GM23248 (cell line): ENCODE results near the gene GFRA1. TPM values are rescaled to one million over a fixed set of nuclear protein-coding genes. Genes with fewer than 3 reads are reported as not detected.
A peak's percentile ranks its signal among the peaks of the same experiment; 100 is the strongest.

Experiments used
- DNase-seq: peaks from one replicate; pipeline ENCODE4 v3.0.0-alpha.2; 2015
- H2AFZ ChIP-seq: fragments of 200-600 bp; sonication (generic); 2 replicates; pipeline ENCODE4 v1.6.1; 2016; ENCODE audit warnings: antibody characterized with exemption
- H3F3A ChIP-seq: fragments of 200-600 bp; sonication (generic); 2 replicates; pipeline ENCODE4 v1.6.1; 2016; ENCODE audit warnings: mild to moderate bottlenecking, antibody characterized with exemption, mixed run types; ENCODE audit not compliant: insufficient read depth
- H3K27ac ChIP-seq: fragments of 200-600 bp; sonication (generic); 2 replicates; pipeline ENCODE4 v1.5.1; 2016; ENCODE audit warnings: mild to moderate bottlenecking
- H3K27me3 ChIP-seq: fragments of 200-600 bp; sonication (generic); replicated peaks from 2 replicates; pipeline ENCODE4 v1.6.1; 2016; ENCODE audit warnings: mild to moderate bottlenecking; ENCODE audit not compliant: insufficient read depth
- H3K36me3 ChIP-seq: fragments of 200-600 bp; sonication (generic); 2 replicates; pipeline ENCODE4 v1.6.1; 2016; ENCODE audit warnings: low read depth, mild to moderate bottlenecking
- H3K4me1 ChIP-seq: fragments of 200-600 bp; sonication (generic); 2 replicates; pipeline ENCODE4 v1.6.1; 2016; ENCODE audit warnings: mild to moderate bottlenecking; ENCODE audit not compliant: insufficient read depth
- H3K4me2 ChIP-seq: fragments of 200-600 bp; sonication (generic); one replicate; pipeline ENCODE4 v1.6.1; 2016; ENCODE audit warnings: mild to moderate bottlenecking; ENCODE audit not compliant: unreplicated experiment
- H3K4me3 ChIP-seq: fragments of 200-600 bp; sonication (generic); 2 replicates; pipeline ENCODE4 v1.5.1; 2016; ENCODE audit warnings: mild to moderate bottlenecking
- H3K79me2 ChIP-seq: fragments of 200-600 bp; sonication (generic); 2 replicates; pipeline ENCODE4 v1.6.1; 2016; ENCODE audit warnings: mild to moderate bottlenecking; ENCODE audit not compliant: insufficient read depth
- H3K9ac ChIP-seq: fragments of 200-600 bp; sonication (generic); 2 replicates; pipeline ENCODE4 v1.6.1; 2016; ENCODE audit warnings: mild to moderate bottlenecking
- H3K9me2 ChIP-seq: fragments of 200-600 bp; sonication (generic); 2 replicates; pipeline ENCODE4 v1.6.1; 2016; ENCODE audit warnings: mixed run types, mild to moderate bottlenecking, moderate library complexity; ENCODE audit not compliant: insufficient read depth
- H3K9me3 ChIP-seq: fragments of 200-600 bp; sonication (generic); one replicate; pipeline ENCODE4 v1.6.1; 2017; ENCODE audit warnings: low read depth
- H4K20me1 ChIP-seq: fragments of 200-600 bp; sonication (generic); 2 replicates; pipeline ENCODE4 v1.6.0; 2016; ENCODE audit not compliant: insufficient read depth
- EZH2 ChIP-seq: fragments of 200-600 bp; sonication (generic); IDR thresholded peaks from 2 replicates; pipeline ENCODE4 v1.6.1; 2018; ENCODE audit warnings: antibody characterized with exemption, mild to moderate bottlenecking; ENCODE audit not compliant: insufficient read depth, poor library complexity, severe bottlenecking
- EZH2phosphoT487 ChIP-seq: fragments of 200-600 bp; sonication (generic); IDR thresholded peaks from 2 replicates; pipeline ENCODE4 v1.6.1; 2018; ENCODE audit warnings: antibody characterized with exemption, moderate library complexity, mild to moderate bottlenecking, low read depth; ENCODE audit not compliant: insufficient read depth
- WGBS, 2 experiments: methylation state at CpG; one replicate each; pipeline ENCODE4 v1.1.6; 2015 to 2017; ENCODE audit warnings: low lambda C conversion rate in 2 of 2, low coverage in 1 of 2; ENCODE audit errors: missing lambda C conversion rate in 2 of 2; 5-methylcytosine and 5-hydroxymethylcytosine counted together
- in situ Hi-C: fragments of 300-500 bp; cut with MboI; formaldehyde crosslinking; loops from 2 replicates; pipeline ENCODE4 v1.15.0; 2020
- polyA plus RNA-seq: library from polyadenylated mRNA; unstranded; fragments of >200 nt; fragmentation: Nextera tagmentation; extraction: Ambion mirVana; gene quantifications from 2 replicates; pipeline ENCODE4 v1.2.1, GENCODE V29; 2016
- total RNA-seq: library from RNA; depleted of rRNA; stranded (reverse); fragments of >200 nt; shearing (Covaris generic); gene quantifications from 2 replicates; pipeline ENCODE4 v1.2.3, GENCODE V29; 2014

Gene GFRA1
- total and polyA plus RNA-seq, 2 experiments from 2014 or later: 5.0 to 5.2 TPM

DNA sequence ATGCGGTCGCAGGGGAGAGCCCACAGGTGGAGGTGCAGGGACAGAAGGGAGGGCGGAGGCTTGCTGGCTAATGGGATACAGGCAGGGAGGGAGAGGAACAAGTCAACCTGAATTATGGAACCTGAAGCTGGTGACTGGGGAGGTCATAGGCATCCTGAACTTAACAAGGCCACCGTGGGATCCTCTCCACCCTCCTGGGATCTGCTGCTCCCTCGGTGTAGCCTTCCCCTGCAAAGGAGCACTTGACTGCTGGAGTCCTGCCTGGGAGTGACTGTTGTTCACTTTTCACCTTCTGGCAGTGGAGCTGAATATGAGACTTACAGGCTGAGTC, 223.1 kb downstream of the GFRA1 start:
- H3K9ac ChIP-seq: no peak overlapping the region

DNA sequence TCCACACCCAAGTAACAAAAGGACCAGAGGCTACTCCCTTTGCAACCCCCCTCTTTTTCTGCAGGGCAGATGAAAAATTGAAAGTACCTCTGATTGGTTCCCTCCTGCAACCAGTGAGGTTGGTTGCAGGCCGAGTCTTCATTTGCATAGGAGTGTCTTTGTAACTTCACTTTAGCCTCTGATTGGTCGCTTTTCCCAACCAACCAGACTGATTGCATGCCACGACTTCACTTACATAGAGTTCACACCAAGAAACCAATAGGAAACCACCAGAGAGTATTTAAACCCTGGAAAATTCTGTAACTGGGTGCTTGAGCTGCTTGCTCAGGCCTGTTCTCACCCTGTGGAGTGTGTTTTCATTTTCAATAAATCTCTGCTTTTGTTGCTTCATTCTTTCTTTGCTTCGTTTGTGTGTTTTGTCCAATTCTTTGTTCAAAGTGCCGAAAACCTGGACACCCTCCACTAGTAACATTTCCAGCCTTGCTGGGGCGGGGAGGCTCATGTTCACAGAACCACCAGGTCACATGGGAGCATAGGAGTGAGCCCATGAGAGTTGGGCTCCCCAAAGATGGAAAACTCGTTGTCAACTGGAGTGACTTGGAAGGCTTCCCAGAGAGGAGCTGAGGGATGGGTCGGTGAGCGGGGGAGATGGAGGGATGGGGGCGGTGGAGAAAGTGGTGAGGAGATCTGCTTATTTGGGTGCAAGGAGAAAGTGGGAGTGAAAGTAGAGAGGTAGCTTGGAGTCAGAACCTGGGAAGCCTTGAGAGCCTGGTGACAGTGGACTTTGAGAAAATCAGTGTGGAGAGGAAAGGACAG, 223.6 kb downstream of the GFRA1 start:
- peaks cover 14% of the 10 kb centered on the region for H3K27me3 ChIP-seq
- no peaks in the 10 kb centered on the region for H3K36me3 ChIP-seq
- in situ Hi-C loops: no loop called here
- no peaks in the 10 kb centered on the region for H3K4me1 ChIP-seq
- no peaks in the 10 kb centered on the region for H3K9me2 ChIP-seq
- no peaks in the 10 kb centered on the region for H3K79me2 ChIP-seq
- H3K27ac ChIP-seq: no peak overlapping the region
- H3K9me3 ChIP-seq: no peaks in the 10 kb centered on the region
- H4K20me1 ChIP-seq: no peaks in the 10 kb centered on the region
- no peak for TF ChIP-seq EZH2
- no peak for TF ChIP-seq EZH2phosphoT487
- 47 to 50% methylated on average over 10 of the region's 10 CpGs for WGBS, 2 experiments
- H2AFZ ChIP-seq: no peak overlapping the region
- H3K9ac ChIP-seq: no peak overlapping the region
- H3F3A ChIP-seq: no peaks in the 10 kb centered on the region
- no peak overlapping the region for H3K4me3 ChIP-seq
- no peak overlapping the region for H3K4me2 ChIP-seq
- no peak for DNase-seq

More for the DNA sequence above, 223.1 kb downstream of the GFRA1 start:
- no peaks in the 10 kb centered on the region for H3K79me2 ChIP-seq
- H3K9me3 ChIP-seq: no peaks in the 10 kb centered on the region
- WGBS, 2 experiments: 88 to 89% methylated on average over 5 of the region's 5 CpGs
- no peak overlapping the region for H3K27ac ChIP-seq
- TF ChIP-seq EZH2phosphoT487 (no peak), EZH2 (no peak)
- peaks cover 13% of the 10 kb centered on the region for H3K27me3 ChIP-seq
- in situ Hi-C loops: no loop called here
- H3K36me3 ChIP-seq: no peaks in the 10 kb centered on the region
- H4K20me1 ChIP-seq: no peaks in the 10 kb centered on the region
- no peaks in the 10 kb centered on the region for H3K9me2 ChIP-seq
- peak overlapping the region; percentile 51; the same call in 1 of the 2 replicates for H2AFZ ChIP-seq
- no peak overlapping the region for H3K4me3 ChIP-seq
- H3F3A ChIP-seq: no peaks in the 10 kb centered on the region
- H3K4me2 ChIP-seq: no peak overlapping the region
- no peaks in the 10 kb centered on the region for H3K4me1 ChIP-seq
- peak; percentile 6 for DNase-seq

DNA sequence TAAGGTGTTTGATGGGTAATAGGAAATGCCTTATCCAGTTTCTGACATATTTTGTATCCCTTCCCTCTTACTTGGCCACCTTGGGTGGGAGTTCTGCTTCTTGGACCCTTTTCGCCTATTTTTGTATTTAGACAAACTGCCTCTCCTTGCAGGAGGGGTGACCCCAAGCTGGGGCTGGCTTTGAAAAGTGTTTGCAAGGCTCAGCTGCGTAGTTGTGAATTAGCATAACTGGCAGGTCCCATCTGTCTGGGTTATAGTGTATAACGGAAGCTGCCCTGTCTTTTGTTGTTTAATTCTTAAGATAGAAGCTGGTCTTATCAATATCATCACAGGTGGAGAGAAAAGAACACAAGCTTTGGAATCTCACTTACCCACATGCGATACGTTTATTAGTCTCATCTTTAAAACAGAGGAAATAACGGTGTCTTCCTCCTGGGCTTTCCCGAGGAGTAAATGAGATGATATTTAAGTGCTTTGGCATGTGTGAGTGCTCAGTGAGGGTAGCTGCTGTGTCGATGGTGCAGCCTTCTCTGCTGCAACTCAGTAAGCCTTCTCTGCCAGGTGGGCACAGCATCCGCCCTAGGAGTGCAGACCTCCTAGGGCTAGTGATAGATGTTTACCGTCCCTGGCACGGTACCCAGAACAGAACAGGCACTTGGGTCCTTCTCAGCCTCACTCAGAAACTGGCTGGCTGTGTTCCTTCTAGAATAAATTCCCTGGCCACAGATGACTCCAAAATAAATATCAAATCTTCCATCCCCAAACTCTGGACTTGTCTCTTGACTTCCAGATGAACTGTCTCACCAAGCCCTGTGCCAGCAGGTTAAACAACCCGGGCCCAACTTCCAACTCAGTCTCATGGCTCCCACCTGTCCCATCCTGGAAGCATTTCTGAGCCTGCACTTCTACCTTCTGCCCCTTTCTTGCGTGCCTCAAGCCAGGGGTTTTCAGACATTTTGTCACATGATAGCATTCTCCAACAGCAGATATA, 227.3 kb downstream of the GFRA1 start:
- H3K36me3 ChIP-seq: no peaks in the 10 kb centered on the region
- no peaks in the 10 kb centered on the region for H3F3A ChIP-seq
- no peak for DNase-seq
- no peak for TF ChIP-seq EZH2phosphoT487
- no peak for TF ChIP-seq EZH2
- no peaks in the 10 kb centered on the region for H3K79me2 ChIP-seq
- no peaks in the 10 kb centered on the region for H3K4me1 ChIP-seq
- H3K4me3 ChIP-seq: no peak overlapping the region
- in situ Hi-C loops: no loop called here
- no peak overlapping the region for H3K27ac ChIP-seq
- WGBS, 2 experiments: 58 to 59% methylated on average over 13 of the region's 13 CpGs
- H4K20me1 ChIP-seq: no peaks in the 10 kb centered on the region
- H3K4me2 ChIP-seq: no peak overlapping the region
- H2AFZ ChIP-seq: no peak overlapping the region
- no peaks in the 10 kb centered on the region for H3K9me2 ChIP-seq
- no peak overlapping the region for H3K9ac ChIP-seq
- H3K27me3 ChIP-seq: peaks cover 14% of the 10 kb centered on the region
- no peaks in the 10 kb centered on the region for H3K9me3 ChIP-seq

DNA sequence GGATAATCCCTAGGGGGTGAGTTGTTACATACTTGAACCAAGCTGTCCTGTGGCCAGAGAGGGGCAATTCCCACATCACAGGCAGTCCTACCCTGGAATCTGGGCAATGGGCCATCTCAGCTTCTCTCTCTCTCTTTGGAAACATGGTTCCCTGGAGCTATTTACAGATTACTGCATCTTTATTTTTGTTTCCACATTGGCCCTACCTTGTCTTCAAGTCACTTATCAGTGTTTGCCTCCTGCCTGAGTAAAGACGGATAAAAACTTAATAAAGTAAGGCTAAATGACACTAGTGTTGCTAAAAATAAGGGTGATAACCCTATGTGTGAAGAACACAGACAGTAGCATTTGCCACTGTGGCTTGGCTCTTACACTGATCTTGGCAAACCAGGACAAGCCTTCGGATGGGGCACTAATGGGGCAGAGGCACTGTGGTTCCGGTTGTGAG, 228.2 kb downstream of the GFRA1 start:
- TF ChIP-seq EZH2 (no peak), EZH2phosphoT487 (no peak)
- no peak overlapping the region for H3K4me2 ChIP-seq
- H3K27ac ChIP-seq: no peak overlapping the region
- H3K9ac ChIP-seq: no peak overlapping the region
- no peaks in the 10 kb centered on the region for H3F3A ChIP-seq
- peaks cover 14% of the 10 kb centered on the region for H3K27me3 ChIP-seq
- no peaks in the 10 kb centered on the region for H4K20me1 ChIP-seq
- H3K9me3 ChIP-seq: no peaks in the 10 kb centered on the region
- WGBS, 2 experiments: 16 to 17% methylated on average over 3 of the region's 3 CpGs
- in situ Hi-C loops: no loop called here
- no peaks in the 10 kb centered on the region for H3K36me3 ChIP-seq
- no peak overlapping the region for H3K4me3 ChIP-seq
- H3K9me2 ChIP-seq: no peaks in the 10 kb centered on the region
- H2AFZ ChIP-seq: no peak overlapping the region
- no peaks in the 10 kb centered on the region for H3K79me2 ChIP-seq
- peak; percentile 46 for DNase-seq
- no peaks in the 10 kb centered on the region for H3K4me1 ChIP-seq
